Activated T-cell treated with anti-CD3 and anti-CD28 coated beads, Interleukin-2, amount 50 U/mL, for 1 hour (primary cell): ENCODE measurements around the gene CCL17.
"Not testable (repeated sequence)": the region's sequence is repeated elsewhere in the genome, so short reads cannot be mapped to it uniquely, and the experiment has no call there.

Experiments
- DNase-seq: peaks from one replicate; pipeline ENCODE4 v3.0.0-alpha.2; 2020

The CCL17 gene

DNA sequence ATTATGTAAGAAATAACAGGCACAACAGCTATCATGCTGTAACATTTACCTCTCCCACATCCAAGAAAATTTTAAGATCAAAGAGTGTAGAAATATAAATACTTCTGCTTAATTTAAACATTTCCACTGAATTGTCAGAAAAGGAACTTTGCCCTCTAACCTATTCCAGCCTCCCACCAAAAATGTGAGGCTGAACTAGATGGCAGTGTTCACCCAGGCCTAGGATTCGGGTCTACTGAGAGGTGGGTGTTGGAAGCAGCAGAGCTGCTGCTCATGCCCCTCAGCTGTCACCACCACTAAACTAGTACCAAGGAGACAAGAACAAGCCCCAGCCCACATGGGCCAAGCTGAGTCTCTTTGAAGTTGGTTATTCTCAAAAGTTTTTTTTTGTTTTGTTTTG lies 31.3 kb downstream of the CCL17 start:
- DNase-seq = no peak

- not testable (repeated sequence) for DNase-seq
Measured at GRCh38 chr16:57439947-57440346, 35.4 kb downstream of the CCL17 start.

DNA sequence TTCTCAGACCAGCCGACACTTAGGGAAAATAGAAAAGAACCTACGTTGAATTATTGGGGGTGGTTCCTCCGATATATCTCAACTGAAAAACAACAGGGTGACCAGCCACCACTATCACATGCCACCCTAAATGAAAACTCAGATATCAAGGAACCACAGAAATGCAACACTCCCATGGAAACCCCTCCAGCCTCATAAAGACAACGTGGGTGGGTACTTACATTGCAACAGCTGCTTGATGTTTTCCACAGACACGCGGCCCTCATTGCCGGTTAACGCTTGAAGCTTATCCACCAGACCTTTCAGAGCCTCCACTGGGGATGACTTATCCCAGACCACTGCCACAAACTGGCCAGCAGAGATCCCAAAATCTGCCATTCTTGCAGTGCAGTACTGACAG lies 36.0 kb downstream of the CCL17 start:
- DNase-seq = not testable (repeated sequence)

GRCh38 chr16:57444711-57445110 lies 40.1 kb downstream of the CCL17 start:
- DNase-seq = no peak

DNA sequence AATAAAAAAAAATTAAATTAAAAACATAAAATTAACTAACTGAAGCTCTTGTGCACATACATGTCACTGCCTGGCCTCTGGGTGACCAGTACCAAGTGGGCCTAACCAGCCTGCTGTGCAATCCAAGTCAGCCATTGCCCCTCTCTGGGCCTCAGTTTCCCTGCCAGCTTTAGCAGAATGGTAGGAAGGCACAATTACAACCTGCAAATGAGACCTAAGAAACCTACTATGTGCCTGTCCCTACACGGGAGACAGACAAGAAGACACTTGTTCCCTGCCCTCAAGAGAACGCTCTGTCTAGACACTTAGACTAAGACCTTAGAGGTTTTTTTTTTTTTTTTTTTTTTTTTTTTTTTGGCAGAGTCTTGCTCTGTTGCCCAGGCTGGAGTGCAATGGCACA lies 40.9 kb downstream of the CCL17 start:
- DNase-seq = no peak

DNA sequence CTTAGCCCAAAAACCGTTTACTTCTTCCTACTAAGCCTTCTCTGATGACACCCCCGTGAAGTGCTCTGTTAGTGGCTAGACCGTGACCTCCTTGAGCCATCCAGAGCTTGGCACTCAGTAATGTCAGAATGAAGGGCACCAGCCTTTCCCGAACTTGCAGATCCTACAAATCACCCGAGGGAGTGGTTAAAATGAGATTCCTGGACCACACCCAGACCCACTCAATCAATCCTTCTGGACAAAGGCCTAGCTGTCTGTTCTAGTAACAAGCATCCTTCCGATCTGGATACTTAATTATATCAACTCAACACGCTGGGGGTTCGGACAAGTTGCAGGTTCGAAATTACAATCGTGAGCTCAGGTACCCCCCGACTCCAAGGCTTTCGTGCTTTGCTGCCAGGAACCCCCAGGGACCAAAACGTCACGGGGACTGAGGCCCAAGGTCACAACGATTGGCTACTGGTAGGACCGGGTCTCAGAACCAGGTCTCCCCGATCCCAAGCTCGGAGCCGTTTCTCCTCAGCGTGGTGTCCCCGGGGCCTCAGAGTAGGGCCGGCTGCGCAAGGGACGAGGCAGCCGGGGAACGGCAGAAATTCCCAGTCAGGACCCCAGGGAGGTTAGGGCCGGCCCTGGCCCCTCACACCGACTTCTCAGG lies 42.1 kb downstream of the CCL17 start:
- DNase-seq = no peak

- peak; percentile 92 for DNase-seq
Measured at GRCh38 chr16:57447186-57447962, 42.8 kb downstream of the CCL17 start, which contains the start of the genes CIAPIN1 and COQ9. Gene CIAPIN1, minus strand, starts transcription at chr16:57447385. Its CDS starts 6,457 bp downstream, at chr16:57440928. Gene COQ9, plus strand, starts transcription at chr16:57447479. Its CDS starts 27 bp downstream, at chr16:57447506.

DNA sequence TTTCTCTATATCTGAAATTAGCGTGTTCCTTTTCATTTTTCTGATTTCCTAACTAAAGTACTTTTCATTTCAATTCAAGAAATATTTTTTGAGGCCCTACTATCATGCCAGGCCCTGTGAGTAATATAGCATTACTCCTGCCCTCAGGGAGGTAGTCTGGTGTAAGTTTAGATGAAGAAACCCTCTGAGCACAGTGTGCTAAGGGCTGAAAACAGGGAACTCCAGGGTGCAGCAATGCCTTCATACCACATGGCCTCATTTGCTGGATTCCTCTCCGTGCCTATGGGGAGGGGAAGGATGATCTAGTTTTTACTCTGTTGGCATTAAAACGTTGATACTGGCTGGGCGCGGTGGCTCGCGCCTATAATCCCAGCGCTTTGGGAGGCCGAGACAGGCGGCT lies 47.5 kb downstream of the CCL17 start:
- no peak for DNase-seq

DNA sequence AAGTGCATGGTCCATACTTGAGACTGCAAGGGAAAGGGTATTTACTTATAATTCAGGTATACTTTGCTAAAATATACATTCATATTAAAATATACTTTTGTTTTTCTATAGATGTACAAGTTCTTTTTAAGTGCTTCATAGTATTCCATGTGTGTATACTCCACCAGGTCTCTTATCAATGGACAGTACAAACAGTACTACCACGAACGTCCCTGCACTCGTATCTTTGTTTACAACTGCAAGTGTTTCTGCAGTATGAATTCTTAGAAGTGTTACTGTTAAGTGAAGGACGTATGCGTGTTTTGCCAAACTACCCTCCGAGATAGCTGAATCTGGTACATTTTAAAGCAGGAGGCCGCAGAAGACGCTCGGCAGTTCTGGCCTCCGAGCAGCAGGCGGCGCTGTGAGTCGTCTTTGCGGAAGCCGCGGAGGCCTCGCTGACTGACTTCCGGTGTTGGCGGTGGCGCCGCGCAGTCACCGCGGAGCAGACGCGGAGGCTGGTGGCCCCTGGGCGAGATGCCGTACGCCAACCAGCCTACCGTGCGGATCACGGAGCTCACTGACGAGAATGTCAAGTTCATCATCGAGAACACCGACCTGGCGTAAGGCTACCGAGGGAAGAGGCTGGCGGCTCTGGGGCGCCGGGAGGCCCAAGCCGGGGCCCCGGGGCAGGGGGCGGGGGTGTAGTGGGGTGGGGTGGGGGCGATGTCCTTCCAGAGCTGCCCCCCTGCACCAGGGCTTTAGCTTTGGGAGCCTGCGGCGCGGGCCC lies 57.8 kb downstream of the CCL17 start, which contains the start of gene POLR2C:
POLR2C (plus strand) TSS at position 471 of the 769 bp plus-strand sequence; CDS start at position 517, 46 bp downstream.
- DNase-seq = peak; percentile 96

GRCh38 chr16:57462978-57463362 lies 58.4 kb downstream of the CCL17 start:
- no peak for DNase-seq

DNA sequence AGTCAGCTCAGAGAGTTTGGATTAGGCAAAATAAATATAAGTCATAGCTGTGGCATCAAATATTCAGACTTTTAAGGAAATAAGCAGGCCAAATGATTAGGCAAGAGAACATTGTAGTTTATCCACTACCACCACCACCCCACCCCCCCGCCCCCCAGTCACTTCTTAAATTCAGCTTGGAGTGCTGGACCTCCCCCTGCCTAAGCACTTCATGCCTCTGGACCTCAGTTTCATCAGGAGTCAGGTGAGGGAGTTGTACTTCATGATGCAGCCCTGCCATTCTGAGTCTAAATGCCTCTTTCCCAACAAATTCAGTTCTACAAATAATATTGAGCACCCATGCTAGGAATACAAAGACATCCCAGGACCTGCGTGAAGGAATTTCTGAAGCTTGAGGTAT lies 60.0 kb downstream of the CCL17 start:
- DNase-seq = no peak
